Measurements from ENCODE around the gene RERE.

The RERE gene

DNA sequence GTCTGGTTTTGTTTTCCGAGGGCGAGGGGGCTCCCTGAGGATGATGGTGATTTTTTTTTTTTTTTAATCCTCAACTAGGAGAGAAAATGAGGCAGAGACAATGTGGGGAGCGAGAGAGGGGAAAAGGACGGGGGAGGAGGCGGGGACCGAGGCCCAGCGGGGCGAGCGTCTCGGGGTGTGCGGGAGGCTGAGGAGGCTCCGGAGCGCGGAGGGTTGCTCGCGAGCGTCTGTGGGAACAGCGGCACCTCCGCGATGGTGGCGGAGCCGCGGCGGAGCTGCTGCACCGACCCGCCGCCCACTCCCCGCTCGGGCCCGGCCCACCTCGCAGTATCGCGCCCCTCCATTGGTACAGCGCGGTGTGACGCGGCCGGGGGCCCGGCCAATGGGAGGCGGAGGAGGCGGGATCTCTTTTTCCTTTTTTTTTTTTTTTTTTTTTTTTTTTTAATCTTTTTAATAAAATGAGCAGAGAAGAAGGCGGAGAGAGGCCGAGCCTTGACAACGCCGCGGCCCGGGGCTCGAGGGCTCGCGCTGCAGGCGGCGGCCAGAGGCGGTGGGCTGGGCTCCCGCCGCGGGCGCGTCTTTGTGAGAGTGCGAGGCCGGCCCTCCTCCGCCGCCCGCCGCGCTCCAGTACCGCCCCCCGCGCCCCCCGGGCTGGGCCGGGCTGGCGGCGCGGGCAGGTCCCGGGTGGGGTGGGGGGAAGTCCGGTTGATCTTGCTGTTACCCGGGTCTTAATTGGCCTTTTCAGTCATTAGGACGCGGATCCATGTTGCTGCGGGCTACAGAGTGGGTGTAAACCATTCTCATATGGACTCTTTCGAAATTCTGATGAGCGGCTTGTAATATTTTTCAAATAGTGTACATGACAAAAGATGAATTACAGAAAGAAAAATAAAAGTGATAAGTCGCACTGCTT is at the start of gene RERE:
Gene RERE (minus strand): TSS at position 229 of the 913 bp plus-strand sequence.
- peak; percentile 89 to 94 for DNase-seq (ENCODE audit: low read depth in 2 of 2)

DNA sequence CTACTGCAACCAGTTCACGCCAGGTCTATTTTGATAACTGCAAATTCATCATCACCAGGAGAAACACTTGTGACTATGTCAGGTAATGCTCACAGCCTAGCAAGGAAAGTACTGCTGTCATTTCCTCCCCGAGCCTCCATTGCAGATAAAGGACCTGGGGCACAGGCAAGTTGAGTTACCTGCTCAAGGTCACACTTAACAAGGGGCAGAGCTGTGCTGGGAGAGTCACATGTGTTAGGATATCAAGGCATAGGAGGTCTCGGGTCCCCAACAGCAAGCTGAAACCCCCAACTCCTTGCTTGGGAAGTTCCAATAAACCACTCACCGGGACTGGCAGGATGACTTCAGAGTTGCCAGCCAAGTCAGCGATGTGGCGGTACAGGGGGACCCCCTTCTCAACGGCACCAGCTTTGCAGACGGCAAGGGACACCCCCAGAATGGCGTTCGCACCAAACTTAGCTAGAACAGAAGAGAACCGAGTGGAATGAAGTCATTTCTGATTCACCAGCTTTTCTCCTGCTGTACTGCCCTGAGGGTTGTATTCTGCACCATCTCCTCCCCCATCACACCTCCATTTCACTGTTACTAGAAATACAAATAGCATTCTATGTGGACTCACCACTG is 49.5 kb upstream of the RERE start:
- DNase-seq (ENCODE audit: low read depth in 2 of 2): peak; percentile 43 to 58

DNA sequence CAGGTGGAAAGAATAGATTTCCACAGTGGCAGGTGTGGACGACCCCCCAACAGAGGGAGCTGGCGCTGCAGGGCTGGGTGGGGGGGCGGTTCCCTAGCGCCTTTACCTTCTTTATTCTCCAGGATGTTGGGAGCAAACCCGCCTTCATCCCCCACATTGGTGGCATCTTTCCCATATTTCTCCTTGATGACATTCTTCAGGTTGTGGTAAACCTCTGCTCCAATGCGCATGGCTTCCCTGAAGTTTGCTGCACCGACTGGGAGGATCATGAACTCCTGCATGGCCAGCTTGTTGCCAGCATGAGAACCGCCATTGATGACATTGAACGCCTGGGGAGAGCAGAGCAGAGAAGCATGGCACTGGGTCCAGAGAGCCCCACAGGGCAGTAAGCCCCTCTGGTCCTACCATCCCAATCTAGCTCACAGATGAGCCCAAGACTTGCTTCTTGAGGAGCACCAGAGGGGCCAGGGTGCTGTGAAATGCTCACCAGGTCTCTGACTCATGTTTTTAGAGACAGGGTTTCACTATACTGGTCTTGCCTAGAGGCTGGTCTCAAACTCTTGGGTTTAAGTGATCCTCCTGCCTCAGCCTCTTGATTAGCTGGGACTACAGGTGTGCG is 48.8 kb upstream of the RERE start:
- no peak for DNase-seq (ENCODE audit: low read depth in 2 of 2)

DNA sequence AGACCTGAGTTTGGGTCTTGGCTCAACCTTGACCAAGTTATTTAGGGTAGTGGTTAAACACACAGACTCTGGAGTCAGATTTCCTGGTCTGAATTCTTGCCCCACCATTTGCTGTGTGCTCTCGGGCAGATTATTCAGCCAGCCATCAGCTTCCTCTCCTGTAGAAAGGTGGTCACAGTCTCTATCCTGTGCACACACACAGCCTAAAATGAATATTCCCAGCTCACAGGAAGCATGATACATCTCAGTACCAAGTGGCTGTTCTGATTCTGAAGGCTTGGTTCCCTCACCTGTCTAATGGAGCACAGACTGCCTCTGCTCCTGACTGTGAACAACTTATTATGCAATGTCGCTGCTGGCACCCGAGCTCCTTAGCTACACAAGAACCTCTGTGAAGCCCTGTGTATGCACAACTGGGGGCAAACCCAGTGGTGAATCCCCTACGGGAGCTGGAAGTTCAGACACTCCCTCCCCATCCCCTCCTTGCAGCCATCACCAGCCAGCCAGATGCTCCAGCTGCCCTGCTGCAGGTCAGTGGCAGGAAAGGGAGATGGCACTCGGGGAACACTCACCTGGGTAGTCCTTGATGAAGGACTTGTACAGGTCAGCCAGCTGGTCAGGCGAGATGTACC is 47.4 kb upstream of the RERE start:
- no peak for DNase-seq (ENCODE audit: low read depth in 2 of 2)

DNA sequence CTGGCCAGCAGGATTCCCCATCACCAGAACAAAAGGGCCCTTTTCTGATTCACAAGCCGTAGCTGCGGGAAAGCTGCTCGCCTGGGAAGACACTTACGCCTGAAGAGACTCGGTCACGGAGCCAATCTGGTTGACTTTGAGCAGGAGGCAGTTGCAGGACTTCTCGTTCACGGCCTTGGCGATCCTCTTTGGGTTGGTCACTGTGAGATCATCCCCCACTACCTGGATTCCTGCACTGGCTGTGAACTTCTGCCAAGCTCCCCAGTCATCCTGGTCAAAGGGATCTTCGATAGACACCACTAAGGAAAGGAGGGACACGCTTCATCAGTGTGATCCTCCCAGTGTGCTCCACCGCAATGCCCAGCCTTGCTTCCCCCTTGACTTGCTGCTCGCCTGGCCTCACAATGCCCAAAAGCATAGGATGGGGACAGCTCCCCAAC is 46.4 kb upstream of the RERE start:
- DNase-seq (ENCODE audit: low read depth in 2 of 2): no peak

DNA sequence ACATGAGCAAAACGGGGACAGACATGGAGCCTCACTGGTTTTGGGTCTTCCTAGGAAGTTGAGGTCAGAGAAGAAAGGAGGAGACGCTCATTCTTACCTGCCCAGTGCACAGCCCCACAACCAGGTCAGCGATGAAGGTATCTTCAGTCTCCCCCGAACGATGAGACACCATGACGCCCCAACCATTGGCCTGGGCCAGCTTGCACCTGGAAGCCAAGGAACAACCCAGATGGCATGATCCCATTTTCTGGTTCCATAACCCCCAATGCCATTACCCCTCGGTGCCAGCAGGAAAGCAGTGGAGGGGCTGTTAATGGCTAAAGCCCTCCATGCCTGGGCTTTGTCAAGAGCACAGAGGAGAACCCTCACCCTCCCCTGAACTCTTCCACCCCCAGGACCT is 45.7 kb upstream of the RERE start:
- no peak for DNase-seq (ENCODE audit: low read depth in 2 of 2)

DNA sequence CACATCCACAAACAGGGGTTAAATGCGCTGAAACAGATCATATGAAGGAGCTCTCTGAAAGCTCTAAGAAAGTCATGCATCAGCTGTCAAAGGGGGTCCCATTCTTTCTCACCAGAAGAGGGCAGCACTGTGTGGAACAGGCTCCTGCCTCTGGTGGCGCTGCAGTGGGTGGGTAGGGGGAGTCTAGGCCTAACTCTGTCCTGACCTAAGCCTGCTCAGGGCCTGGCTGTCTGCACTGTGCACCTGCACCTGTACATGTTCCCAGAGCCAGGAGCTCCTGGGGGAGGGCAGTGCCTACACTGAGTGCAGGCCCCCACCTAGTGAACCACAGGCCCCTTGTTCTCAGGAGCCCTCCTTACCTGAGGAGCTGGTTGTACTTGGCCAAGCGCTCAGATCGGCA is 45.1 kb upstream of the RERE start:
- DNase-seq (ENCODE audit: low read depth in 2 of 2): no peak

DNA sequence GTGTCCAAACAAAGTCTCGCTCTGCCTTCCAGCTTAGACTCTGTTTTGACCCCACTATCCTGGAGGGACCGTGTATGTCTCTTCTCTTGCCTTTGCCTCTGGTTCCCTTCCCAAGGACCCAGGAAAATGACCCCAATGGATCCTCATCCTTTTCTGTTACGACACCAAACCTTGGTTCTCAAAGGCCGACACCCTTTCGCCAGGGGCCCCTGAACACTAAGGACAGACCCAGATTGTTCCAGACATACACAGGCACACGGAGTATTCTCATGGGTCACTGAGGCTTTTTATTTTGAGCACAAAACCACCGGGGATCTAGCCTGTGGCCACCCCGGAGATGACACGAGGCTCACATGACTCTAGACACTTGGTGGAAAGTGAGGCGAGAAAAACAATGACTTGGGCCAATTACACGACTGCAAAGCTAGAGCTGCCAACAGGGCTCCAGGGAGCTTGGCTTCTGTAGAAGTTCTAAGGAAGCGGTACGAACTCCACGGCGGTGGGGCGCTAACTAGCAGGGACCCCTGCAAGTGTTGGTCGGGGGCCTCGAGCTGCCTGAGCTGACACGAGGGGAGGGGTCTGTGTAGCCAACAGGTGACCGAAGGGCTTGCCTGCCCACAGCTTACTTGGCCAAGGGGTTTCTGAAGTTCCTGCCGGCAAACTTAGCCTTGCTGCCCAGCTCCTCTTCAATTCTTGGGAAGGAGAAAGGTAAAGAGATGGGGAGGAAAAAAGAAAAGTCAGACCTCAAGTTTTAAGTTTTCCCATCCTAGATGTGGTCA is 43.5 kb upstream of the RERE start:
- DNase-seq (ENCODE audit: low read depth in 2 of 2): no peak

DNA sequence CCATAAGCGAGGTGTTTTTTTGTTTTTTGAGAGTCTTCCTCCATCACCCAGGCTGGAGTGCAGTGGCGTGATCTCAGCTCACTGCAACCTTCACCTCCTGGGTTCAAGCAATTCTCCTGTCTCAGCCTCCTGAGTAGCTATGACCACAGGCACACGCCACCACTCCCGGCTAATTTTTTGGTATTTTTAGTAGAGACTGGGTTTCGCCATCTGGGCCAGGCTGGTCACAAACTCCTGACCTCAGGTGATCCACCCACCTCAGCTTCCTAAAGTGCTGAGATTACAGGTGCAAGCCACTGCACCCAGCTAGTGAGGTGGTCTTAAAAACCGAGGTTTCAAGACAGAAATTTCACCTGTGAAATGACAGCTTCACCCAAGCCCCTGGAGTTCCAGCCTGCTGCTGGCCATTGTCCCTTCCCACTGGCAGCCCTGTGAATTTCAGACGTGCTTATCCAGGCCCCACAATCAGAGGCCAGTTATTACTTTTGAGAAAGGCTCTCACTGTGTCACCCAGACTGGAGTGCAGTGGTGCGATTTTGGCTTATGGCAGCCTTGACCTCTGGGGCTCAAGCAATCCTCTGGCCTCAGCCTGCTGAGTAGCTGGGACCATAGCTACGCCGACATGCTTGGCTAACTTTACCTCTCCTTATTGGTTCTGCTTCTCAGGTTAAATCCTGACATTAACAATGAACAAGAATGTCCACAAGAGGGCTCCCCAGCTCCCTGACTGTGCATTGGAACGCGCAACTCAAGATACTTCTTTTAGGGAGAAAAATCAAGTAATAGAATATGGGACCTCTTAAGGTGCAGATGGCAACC is 41.7 kb upstream of the RERE start:
- DNase-seq (ENCODE audit: low read depth in 2 of 2): no peak

DNA sequence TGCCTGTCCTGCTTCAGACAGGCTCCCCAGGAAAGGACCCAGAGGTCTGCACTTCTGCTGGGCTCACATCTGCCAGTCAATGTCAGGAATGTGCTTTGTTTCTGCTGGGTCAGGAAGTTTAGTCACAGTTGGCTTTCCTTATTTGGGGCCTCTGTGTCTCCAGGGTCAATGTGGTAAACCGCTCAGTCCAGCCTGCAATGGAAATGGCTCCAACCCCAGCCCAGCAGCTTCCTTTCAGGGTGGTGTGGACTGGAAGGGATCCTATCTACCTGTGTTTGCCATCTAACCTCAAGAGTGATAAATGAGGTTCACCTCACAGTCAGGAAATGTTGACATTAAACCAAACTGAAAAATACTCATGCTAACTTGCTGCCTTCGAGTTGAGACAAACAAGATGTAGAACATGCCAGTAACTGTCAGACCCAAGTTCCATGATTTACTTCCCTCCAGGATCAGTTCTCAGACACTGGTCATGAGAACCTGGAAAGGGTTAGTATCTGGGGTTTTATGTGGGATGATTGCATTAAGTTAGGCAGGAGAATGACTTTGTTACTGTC is 40.8 kb upstream of the RERE start:
- no peak for DNase-seq (ENCODE audit: low read depth in 2 of 2)

DNA sequence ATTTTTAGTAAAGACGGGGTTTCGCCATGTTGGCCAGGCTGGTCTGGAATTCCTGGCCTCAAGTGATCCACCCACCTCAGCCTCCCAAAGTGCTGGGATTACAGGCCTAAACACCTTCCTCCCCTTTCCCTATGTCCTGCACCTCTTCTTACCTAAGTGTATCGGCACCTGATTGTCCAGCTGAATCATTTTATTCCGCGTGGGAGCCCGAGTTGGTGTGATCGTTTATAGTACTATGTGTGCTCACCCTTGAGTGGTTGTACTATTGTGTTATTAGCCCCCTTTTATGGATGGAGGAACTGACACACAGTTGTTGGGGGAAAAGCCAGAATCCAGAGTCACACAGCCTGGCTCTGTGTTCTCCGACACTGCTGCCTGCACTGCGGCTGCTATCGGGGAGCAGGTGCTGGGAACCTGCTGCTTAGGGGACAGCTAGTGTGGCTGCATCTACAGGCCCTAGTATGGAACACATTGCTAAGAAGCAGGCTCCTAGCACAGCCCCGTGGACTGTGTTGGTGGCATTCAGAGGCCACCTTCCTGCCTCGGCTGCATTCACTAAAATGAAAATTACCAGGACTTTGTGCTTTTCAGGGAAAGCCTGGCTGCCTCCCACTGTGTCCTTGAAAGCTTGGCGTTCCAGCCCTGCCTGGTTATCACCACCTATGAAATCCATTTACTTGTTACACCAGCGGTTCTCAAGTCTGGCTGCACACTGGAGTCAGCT is 39.4 kb upstream of the RERE start:
- no peak for DNase-seq (ENCODE audit: low read depth in 2 of 2)

DNA sequence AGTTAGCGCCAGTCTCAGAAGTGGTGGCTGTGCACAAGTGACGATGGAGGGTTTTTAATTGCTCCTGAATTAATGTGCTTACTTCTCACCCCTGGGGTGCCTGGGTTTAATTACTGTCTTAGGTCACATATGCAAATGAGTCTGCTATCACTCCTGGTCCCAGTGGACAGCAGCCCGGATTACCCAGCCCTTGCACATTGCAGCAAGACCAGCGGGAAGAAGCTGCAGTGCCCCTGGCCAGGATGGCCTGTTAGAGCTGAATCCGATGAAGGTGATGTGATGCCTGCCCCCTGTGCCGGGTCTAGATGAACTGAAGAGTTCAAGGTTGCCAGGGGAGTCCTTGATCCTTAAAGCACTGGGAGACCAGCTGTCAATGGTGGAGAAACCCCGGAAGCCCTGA is 36.8 kb upstream of the RERE start:
- DNase-seq (ENCODE audit: low read depth in 2 of 2): no peak

DNA sequence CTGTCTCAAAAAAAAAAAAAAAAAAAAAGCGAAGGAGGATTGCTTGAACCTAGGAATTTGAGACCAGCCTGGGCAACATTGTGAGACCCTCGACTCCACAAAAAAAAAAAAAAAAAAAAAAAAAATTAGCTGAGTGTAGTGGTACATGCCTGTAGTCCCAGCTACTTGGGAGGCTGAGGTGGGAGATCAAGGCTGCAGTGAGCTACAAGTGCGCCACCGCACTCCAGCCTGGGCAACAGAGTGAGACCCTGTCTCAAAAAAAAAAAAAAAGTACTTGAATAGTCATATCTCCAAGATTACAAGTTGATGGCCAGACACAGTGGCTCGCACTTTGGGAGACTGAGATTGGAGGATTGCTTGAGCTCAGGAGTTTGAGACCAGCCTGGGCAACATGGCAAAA is 33.6 kb upstream of the RERE start:
- no peak for DNase-seq (ENCODE audit: low read depth in 2 of 2)

DNA sequence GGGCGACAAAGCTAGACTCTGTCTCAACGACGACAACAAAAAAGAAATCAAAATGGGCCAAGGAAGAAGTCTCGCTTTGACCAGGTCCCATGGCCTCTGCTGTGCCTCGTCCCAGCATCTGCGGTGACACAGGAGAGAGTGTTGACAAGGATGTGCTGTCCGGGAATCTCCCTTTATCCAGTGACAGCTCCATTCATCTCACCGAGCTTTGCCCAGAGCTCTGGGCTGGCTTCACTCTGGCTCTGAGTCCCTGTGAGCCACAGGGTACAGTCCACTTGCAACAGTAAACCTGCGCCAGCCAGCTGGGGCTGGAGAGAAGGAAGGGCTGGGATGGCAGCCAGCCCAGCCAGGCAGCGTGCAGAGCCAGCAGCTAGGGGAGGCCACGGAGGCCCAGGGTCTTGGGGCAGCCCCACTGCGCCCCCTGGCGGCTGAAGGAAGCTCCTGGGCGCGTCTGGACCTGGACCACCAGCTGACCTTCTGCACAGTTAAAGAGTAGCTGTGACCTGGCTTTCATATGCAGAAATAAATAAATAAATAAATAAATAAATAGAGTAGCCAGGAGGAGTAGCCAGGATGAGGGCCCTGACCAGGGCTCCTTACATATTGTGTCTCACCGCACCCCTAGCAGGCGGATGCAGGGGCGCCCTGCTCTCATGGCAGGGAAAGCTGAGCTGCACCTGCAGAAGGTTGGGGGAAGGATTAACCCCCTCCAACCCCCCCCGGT is 31.4 kb upstream of the RERE start:
- DNase-seq (ENCODE audit: low read depth in 2 of 2): peak; percentile 57 to 69

DNA sequence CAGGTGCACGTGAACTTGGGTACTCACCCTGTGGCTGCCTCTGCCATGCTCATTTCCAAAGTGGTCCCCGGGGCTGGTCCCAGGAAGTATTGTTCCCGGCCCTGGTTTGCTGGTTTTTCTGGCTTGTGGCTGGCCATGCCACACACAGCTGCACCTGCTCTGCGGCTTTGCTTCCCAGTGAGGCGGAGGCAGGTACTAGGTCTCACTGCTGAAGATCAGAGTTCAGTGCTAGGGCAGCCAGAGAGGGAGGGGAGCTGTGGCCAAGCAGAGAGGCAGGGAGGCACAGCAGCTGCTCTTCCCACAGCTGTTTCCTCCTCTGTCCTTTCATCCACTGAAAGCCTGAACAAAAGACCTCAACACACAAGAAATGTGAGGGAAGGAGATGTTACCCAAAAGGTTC is 30.6 kb upstream of the RERE start:
- DNase-seq (ENCODE audit: low read depth in 2 of 2): no peak

DNA sequence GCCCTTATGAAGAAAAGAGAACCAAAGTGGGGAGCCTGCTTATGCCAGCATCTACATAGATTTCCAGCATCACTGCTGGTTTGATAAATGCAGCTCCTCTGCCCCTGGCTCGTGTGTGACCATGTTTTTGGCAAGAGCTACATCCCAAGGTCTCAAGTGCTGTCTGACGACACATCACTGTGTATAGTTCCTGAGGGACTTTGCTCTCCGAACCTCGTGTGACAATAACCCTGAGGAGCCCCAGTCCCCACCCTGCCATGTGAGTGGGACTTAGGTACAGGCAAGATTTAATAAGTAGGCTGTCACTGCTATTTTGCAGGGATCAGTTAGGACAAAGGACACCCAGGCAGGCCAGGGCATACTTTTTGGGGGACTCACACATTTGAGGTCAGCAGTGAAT is 28.8 kb upstream of the RERE start:
- no peak for DNase-seq (ENCODE audit: low read depth in 2 of 2)

DNA sequence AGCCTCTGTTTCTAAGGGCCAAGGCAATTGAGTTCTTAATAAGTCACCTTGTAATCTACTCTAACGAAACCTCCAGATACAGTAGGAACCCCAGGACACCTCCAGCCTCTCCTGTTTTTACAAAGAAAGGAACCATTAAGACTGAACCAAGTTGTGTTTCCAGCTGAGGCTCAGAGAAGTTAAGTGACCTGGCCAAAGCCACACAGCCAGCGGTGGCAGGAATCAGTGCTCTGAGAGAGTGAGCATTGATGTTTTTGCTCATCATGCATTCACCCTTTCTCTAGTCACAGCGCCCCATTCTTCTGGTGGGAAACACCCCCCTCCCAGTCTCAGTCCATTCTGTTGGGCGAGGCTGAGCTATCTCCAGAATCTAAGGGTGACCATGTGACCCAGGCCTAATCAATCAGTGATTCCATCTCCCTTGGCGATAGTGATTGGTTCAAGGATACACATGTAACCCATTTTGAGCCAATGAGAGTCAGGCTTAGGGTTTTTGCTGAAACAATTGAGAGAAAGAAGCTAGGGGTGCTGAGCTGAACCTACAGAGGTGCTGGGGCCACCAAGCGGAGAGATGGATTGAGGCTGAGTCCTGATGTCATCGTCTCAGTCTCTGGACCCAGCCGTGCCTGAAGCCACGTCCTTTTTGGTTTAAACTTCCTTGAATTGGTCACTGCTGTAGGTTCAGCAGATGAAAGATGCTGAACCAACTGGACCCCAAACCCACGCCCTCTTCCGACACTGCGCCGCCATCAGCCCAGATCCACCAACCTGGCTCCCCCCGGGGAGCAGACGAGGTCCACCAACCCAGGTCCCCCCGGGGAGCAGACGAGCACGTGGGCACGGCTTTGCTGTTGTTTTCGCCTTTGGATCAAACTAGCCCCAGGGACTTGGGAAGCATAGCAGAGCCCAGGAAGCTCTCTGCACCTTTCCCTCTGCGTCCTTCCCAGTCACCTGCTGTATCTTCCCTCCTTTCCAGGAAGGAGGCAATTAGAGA is 28.0 kb upstream of the RERE start:
- no peak for DNase-seq (ENCODE audit: low read depth in 2 of 2)

DNA sequence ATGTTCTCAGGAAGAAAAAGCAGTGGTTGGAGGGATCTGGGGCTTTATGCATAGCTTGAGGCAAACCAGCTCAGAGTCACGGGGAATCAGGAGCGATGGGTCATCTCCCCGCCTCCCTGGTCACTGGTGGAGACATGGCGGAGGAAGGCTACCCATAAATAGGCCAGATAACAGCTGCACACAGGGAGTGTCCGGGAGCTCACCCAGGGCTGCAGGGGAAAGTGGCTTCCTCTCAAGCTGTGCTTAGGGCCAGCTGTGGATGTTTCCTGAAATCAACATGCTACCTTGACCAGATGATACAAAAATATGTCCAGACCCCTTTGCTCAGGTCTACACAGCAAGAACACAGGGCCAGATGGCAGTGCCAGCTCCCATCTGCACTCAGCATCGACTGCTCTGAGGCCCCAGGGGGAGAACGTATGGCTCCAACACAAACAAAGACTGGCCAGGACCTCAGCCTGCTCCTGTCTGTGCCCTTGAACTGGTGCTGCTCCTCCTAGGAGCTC is 27.1 kb upstream of the RERE start:
- no peak for DNase-seq (ENCODE audit: low read depth in 2 of 2)
